22Rv1 (cell line): Measurements from ENCODE around the gene HAX1.
A peak's percentile ranks its signal among the peaks of the same experiment; 100 is the strongest.

Source experiments
- H3K27ac ChIP-seq: fragments of 450-650 bp; 2 replicates; pipeline ENCODE4 v1.5.1; 2017
- ZFX ChIP-seq: fragments of 450-650 bp; IDR thresholded peaks from 2 replicates; pipeline ENCODE4 v1.6.1; 2017; ENCODE audit warnings: antibody characterized with exemption, borderline replicate concordance
- TF ChIP-seq, protein P1 (sequence below): fragments of 450-650 bp; IDR thresholded peaks from 2 replicates; pipeline ENCODE4 v1.5.1; 2017; ENCODE audit warnings: mild to moderate bottlenecking

Gene HAX1

DNA sequence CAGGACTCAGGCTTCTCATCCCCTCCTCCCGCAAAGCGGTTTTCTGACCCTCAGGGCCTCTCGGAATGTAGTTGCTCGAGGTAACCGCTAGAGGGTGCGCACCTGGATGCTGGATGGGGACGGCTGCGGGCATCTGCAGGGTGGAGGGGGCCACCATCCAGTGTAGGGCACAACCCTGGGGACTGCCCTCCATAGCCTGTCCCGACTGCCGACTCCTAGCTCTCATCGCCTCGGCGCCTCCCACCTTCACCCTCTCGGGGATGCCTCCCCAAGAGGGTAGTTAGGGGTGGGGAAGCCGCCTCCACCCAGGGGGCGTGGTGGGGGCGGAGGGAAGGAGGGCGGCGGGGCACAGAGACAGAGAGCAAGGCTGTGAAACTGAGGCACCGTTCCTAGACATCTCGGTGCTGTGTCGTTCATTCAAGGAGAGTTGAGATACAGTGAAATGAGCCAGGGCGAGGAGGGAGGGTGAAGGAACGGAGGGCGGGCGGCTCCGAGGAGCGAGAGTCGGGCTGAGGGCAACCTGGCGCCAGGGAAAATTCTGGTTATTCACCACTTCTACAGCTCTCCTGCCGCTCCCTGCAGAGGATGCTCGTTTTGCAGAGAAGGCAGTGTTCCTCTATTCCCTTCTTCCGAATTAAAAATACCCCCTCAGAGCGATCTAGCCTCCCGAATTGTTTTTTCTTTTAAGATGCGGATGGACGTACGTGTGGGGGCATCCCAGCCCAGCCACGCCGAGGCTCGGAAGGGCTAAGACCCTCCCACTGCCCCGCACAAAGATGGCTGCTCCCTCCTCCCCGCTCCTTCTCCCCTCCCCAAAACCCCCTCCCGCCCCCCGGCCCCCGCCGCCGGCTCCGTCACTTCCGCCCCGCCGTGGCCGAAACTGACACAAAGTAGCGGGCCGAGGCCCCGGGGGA lies 52.5 kb downstream of the HAX1 start, which contains the start of gene ATP8B2:
TSS of gene ATP8B2 (plus strand) at position 857 of the 914 bp plus-strand sequence. CDS start 2,617 bp downstream, outside the sequence.
- H3K27ac ChIP-seq, result peak within 1 kb of the TSS; percentile 82
- TF ChIP-seq, protein P1, sequence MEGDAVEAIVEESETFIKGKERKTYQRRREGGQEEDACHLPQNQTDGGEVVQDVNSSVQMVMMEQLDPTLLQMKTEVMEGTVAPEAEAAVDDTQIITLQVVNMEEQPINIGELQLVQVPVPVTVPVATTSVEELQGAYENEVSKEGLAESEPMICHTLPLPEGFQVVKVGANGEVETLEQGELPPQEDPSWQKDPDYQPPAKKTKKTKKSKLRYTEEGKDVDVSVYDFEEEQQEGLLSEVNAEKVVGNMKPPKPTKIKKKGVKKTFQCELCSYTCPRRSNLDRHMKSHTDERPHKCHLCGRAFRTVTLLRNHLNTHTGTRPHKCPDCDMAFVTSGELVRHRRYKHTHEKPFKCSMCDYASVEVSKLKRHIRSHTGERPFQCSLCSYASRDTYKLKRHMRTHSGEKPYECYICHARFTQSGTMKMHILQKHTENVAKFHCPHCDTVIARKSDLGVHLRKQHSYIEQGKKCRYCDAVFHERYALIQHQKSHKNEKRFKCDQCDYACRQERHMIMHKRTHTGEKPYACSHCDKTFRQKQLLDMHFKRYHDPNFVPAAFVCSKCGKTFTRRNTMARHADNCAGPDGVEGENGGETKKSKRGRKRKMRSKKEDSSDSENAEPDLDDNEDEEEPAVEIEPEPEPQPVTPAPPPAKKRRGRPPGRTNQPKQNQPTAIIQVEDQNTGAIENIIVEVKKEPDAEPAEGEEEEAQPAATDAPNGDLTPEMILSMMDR, result peak; percentile 100
- TF ChIP-seq ZFX, result no peak
